Gastroesophageal sphincter (tissue), 4 donors: Measurements from ENCODE around the gene TMEM43. TPM values are rescaled to one million over a fixed set of nuclear protein-coding genes. Genes with fewer than 3 reads are reported as not detected.
A peak's percentile ranks its signal among the peaks of the same experiment; 100 is the strongest.
"Not testable (repeated sequence)": the region's sequence is repeated elsewhere in the genome, so short reads cannot be mapped to it uniquely, and the experiment has no call there.

Experiments used
- ATAC-seq: fragments of 150-250 bp; one replicate; pipeline ENCODE4 v1.9.1; 2016; ENCODE audit warnings: mild to moderate bottlenecking, moderate library complexity
- H3K27ac ChIP-seq, 4 donors: fragments of 200-600 bp; sonication (generic) in 3 of 4; 1 replicate in 3 of 4; 2 replicates in 1 of 4; pipeline ENCODE4 v1.5.1; 2016 to 2019
- H3K27me3 ChIP-seq: fragments of 200-600 bp; sonication (generic); one replicate; pipeline ENCODE4 v1.5.1; 2019
- H3K36me3 ChIP-seq, 2 donors: fragments of 200-600 bp; sonication (generic); one replicate each; pipeline ENCODE4 v1.5.1; 2019; ENCODE audit warnings: control low read depth in 1 of 2
- H3K4me1 ChIP-seq, 3 donors: fragments of 200-600 bp; sonication (generic); 1 replicate in 2 of 3; 2 replicates in 1 of 3; pipeline ENCODE4 v1.5.1; 2016 to 2019; ENCODE audit warnings: control low read depth in 2 of 3
- H3K4me3 ChIP-seq, 2 donors: fragments of 200-600 bp; sonication (generic); one replicate each; pipeline ENCODE4 v1.5.1; 2019; ENCODE audit warnings: mild to moderate bottlenecking in 1 of 2, moderate library complexity in 1 of 2
- H3K9me3 ChIP-seq, 3 donors: fragments of 200-600 bp; sonication (generic); one replicate each; pipeline ENCODE4 v1.5.1; 2017 to 2019; ENCODE audit warnings: control low read depth in 2 of 3
- CTCF ChIP-seq, 4 experiments: fragments of 200-600 bp in 2 of 4; fragments of 450-650 bp in 2 of 4; sonication (generic) in 1 of 4; IDR thresholded peaks; one replicate each; pipeline ENCODE4 v1.5.1; 2017 to 2019; ENCODE audit warnings: antibody characterized with exemption in 4 of 4, mild to moderate bottlenecking in 2 of 4, moderate library complexity in 2 of 4
- EP300 ChIP-seq: sonication (generic); formaldehyde crosslinking; IDR thresholded peaks from one replicate; pipeline ENCODE4 v1.6.1; 2017; ENCODE audit warnings: antibody characterized with exemption, mild to moderate bottlenecking
- POLR2A ChIP-seq, 2 donors: fragments of 450-650 bp; IDR thresholded peaks; one replicate each; pipeline ENCODE4 v1.6.1; 2017; ENCODE audit warnings: antibody characterized with exemption in 2 of 2, mild to moderate bottlenecking in 2 of 2, moderate library complexity in 1 of 2
- POLR2AphosphoS5 ChIP-seq: sonication (generic); formaldehyde crosslinking; IDR thresholded peaks from one replicate; pipeline ENCODE4 v1.6.1; 2017; ENCODE audit warnings: antibody characterized with exemption
- WGBS, 2 donors: methylation state at CpG; one replicate each; pipeline ENCODE4 v1.1.5; 2018; ENCODE audit warnings: low coverage in 1 of 2; 5-methylcytosine and 5-hydroxymethylcytosine counted together
- total RNA-seq, 4 donors: library from RNA; depleted of rRNA; stranded (reverse); fragments of >200 nt; gene quantifications; one replicate each; pipeline ENCODE4 v1.1.0, GENCODE V29; 2016

TMEM43 gene
- 100 to 1,000 TPM; 115 to 227 (median 183) TPM for total RNA-seq

DNA sequence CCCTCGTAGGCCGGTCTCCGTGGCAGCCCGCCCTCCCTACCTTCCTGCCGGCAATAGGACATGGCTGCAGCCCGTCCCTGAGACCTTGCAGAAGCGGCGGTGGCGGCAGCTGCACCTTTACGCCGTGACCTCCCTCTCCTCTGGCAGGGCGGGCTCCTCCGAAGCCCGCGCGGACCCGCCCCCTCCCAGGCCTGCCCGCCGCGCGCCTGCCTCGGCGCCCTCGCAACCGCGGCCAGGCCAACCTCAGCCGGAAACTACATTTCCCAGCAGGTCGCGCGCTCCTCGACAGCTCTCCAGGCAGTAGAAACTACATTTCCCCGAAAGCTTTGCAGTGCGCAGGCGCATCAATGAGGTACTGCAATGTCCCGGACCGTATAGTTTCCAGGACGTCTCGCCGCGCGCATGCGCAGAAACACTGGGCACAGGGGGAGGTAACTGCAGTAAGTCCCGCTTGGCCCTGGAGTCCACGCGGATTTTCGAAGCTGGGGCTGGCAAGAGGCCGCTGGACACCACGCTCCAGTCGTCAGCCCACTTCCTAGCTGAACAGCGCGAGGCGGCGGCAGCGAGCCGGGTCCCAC lies at the start of gene TMEM43, which contains the start of gene CHCHD4:
TMEM43 (plus strand) TSS at position 438 of the 578 bp plus-strand sequence. CDS start 142 bp downstream, outside the sequence.
CHCHD4 (minus strand) TSS at position 256 of the 578 bp plus-strand sequence; CDS start at position 62, 194 bp downstream.
- peak; percentile 93 for ATAC-seq
- TF ChIP-seq POLR2AphosphoS5 = peak; percentile 92
- TF ChIP-seq CTCF (IDR thresholded peaks at IDR 0.05) = no peak
- peak; percentile 75 to 81 for TF ChIP-seq POLR2A (IDR thresholded peaks at IDR 0.05)
- TF ChIP-seq EP300 = no peak

GRCh38 chr3:14075233-14075632 lies 49.6 kb upstream of the TMEM43 start:
- not testable (repeated sequence) for H3K9me3 ChIP-seq
- WGBS, 2 donors = 73 to 90% methylated on average over 2 to 3 of the region's 3 CpGs

More for the DNA sequence above, at the start of gene TMEM43, which contains the start of gene CHCHD4:
- Histone ChIP-seq H3K36me3 (peaks cover 0 to 46% of the 10 kb centered on the region in 2 donors), H3K27ac (peak within 1 kb of the TSS; percentile 96 to 99 (median 99)), H3K4me3 (peak within 1 kb of the TSS; percentile 97), H3K9me3 (no peaks in the 10 kb centered on the region), H3K4me1 (peaks cover 8 to 51% (median 22%) of the 10 kb centered on the region in 3 donors), H3K27me3 (no peaks in the 10 kb centered on the region)
- no CpG with 5 or more reads among the region's 55 CpGs for WGBS, 2 donors

GRCh38 chr3:14077310-14077709 lies 47.5 kb upstream of the TMEM43 start:
- H3K4me1 ChIP-seq = no peaks in the 10 kb centered on the region
- H3K36me3 ChIP-seq = no peaks in the 10 kb centered on the region
- H3K27ac ChIP-seq = no peak overlapping the region
- H3K27me3 ChIP-seq = no peaks in the 10 kb centered on the region
- WGBS, 2 donors = 75 to 100% methylated on average over 1 of the region's 1 CpG
- H3K4me3 ChIP-seq = no peak overlapping the region
- no peaks in the 10 kb centered on the region for H3K9me3 ChIP-seq
- no peak for TF ChIP-seq POLR2A (IDR thresholded peaks at IDR 0.05)
- no peak for TF ChIP-seq CTCF (IDR thresholded peaks at IDR 0.05)
- TF ChIP-seq POLR2AphosphoS5 = no peak
- no peak for ATAC-seq

More at GRCh38 chr3:14075233-14075632, 49.6 kb upstream of the TMEM43 start:
- not testable (repeated sequence) for H3K27ac ChIP-seq, ATAC-seq, H3K4me3 ChIP-seq, H3K4me1 ChIP-seq, H3K27me3 ChIP-seq, H3K36me3 ChIP-seq

- Histone ChIP-seq H3K9me3 (no peaks in the 10 kb centered on the region), H3K4me1 (no peaks in the 10 kb centered on the region), H3K36me3 (no peaks in the 10 kb centered on the region), H3K27ac (no peak overlapping the region), H3K27me3 (no peaks in the 10 kb centered on the region), H3K4me3 (no peak overlapping the region)
- no peak for TF ChIP-seq CTCF (IDR thresholded peaks at IDR 0.05)
- TF ChIP-seq EP300 = no peak
- no peak for TF ChIP-seq POLR2A (IDR thresholded peaks at IDR 0.05)
- ATAC-seq = no peak
- 85 to 88% methylated on average over 5 of the region's 5 CpGs for WGBS, 2 donors
These were observed 42.7 kb upstream of the TMEM43 start for GRCh38 chr3:14082108-14082657.

DNA sequence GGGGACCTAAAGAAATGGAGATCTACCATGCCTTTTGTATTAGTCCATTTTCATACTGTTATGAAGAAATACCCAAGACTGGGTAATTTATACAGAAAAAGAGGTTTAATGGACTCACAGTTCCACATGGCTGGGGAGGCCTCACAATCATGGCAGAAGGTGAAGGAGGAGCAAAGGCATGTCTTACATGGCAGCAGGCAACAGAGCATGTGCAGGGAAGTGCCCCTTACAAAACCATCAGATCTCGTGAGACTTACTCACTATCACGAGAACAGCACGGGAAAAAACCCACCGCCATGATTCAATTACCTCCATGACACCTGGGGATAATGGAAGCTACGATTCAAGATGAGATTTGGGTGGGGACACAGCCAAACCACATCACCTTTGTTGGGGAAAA lies 37.4 kb upstream of the TMEM43 start:
- H3K4me1 ChIP-seq, H3K27me3 ChIP-seq, ATAC-seq, H3K36me3 ChIP-seq, H3K4me3 ChIP-seq, H3K27ac ChIP-seq: not testable (repeated sequence)
- H3K9me3 ChIP-seq = peaks cover 0 to 20% (median 0%) of the 10 kb centered on the region in 3 donors
- WGBS, 2 donors = 87 to 88% methylated on average over 2 to 5 of the region's 5 CpGs

- H3K36me3 ChIP-seq, H3K27ac ChIP-seq, H3K4me3 ChIP-seq, H3K27me3 ChIP-seq, ATAC-seq, H3K4me1 ChIP-seq: not testable (repeated sequence)
- WGBS, 2 donors = 71 to 81% methylated on average over 2 to 4 of the region's 5 CpGs
- peaks cover 0 to 20% (median 0%) of the 10 kb centered on the region in 3 donors for H3K9me3 ChIP-seq
These were observed 32.9 kb upstream of the TMEM43 start for GRCh38 chr3:14091959-14092358.
